Right ventricle myocardium inferior (tissue), 1 donor: ENCODE measurements around the gene SLC25A43. TPM values are rescaled to one million over a fixed set of nuclear protein-coding genes. Genes with fewer than 3 reads are reported as not detected.
"Not testable (repeated sequence)": the region's sequence is repeated elsewhere in the genome, so short reads cannot be mapped to it uniquely, and the experiment has no call there.

Experiments
- ATAC-seq: fragments of 200-7000 bp; cut with Tn5 transposase; one replicate; pipeline ENCODE4 v1.9.1; 2020; ENCODE audit warnings: mild to moderate bottlenecking, moderate library complexity
- DNase-seq: peaks from one replicate; pipeline ENCODE4 v3.0.0; 2021; ENCODE audit errors: missing footprints
- intact Hi-C: fragments of 100-400 bp; cut with DNase I; formaldehyde crosslinking; loops from one replicate; pipeline ENCODE4 v1.11.0; 2022
- long read RNA-seq: library from polyadenylated mRNA; unstranded; transcript quantifications from one replicate; pipeline ENCODE4 v2.0.0, GENCODE V29; 2021
- total RNA-seq: library from RNA; stranded (reverse); fragmentation: NEBNext Ultra II Directional; extraction: Animal tissue kit (Norgen Biotek cat#: 25700); gene quantifications from one replicate; pipeline ENCODE4 v1.2.1, GENCODE V29; 2021
- donor health status: DM: no; HTN: yes; CAD: no; lungs with severe emphysema.

SLC25A43 gene
- 2.2 TPM for total RNA-seq
- long read RNA-seq, partial matches to known transcripts: 1 of 2 reads
- long read RNA-seq, other reads (novel, unspliced or antisense): 0 of 2 reads

DNA sequence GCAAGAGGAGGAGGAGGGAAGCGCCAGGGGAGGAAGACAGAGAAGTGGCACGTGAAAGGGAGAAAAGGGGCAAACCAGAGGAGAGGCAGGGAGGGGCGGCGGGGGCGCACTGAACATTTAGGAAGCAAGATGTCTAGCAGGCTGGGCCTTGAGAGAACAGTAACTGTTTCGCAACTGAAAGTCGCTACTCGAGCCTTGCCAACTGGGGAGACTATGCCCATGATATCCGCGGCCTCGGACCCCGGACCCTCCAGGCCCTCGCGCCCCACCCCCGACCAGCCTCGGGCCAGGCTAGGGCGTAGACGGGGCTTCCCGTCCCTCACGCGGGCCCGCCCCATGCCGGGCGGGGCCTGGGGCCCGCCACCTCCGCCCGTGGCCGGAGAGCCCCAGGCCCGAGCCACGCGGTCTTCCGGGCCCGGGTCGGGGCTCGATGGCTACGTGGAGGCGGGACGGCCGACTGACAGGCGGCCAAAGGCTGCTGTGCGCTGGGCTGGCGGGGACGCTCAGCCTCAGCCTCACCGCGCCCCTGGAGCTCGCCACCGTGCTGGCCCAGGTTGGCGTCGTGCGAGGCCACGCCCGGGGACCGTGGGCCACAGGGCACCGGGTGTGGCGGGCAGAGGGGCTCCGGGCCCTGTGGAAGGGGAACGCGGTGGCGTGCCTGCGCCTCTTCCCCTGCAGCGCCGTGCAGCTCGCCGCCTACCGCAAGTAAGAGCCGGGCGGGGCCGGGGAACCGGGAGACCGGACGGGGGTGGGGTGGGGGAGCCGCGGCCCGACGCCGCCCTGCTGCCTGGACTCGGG, at the start of gene SLC25A43:
Gene SLC25A43, plus strand, starts transcription at position 363 of the 798 bp plus-strand sequence. Its CDS starts 68 bp downstream, at position 431.
- DNase-seq (peak; percentile 70), ATAC-seq (peak; percentile 93)
- intact Hi-C loops: no loop called here

DNA sequence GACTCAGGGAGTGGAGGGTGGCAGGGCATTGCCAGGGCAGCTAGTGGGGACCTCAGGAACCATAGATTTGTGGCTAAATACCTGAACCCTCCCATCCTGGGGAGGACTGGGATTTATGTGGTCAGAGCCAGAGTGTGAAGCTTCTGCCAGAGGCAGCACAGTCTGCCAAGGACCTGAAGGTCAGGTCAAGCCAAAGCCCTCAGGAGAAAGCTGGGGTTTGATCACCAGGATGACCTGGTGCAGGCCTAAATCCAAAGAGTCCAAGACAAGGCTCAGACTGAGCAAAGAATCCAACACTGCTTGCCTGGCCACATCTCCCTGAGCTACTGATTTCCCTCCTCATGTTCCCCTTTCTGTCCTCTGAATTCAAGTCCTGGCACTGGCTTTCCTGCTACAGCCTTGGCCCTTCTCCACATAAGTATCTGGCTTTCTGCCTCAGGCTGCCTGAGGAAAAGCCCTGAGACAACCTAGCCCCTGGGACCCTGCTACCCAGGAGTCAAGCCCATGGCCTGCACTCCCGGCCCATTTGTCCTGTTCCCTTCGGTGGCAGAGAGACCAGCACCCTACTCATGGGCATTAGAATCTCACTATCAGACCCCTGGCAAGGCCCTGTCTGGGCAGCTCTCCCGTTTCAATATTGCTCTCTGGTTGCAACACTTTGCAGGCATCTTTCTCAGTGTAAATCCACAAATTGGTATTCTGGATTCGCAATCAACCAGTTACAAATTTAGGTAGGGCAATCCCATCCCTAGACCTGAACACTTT, 39.3 kb upstream of the SLC25A43 start:
- intact Hi-C loops: no loop called here
- ATAC-seq (no peak), DNase-seq (no peak)

DNA sequence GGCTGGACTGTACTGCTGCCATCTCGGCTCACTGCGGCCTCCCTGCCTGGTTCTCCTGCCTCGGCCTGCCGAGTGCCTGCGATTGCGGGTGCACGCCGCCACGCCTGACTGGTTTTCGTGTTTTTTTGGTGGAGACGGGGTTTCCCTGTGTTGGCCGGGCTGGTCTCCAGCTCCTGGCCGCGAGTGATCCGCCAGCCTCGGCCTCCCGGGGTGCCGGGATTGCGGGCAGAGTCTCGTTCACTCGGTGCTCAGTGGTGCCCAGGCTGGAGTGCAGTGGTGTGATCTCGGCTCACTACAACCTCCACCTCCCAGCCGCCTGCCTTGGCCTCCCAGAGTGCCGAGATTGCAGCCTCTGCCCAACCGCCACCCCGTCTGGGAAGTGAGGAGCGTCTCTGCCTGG, 37.7 kb upstream of the SLC25A43 start:
- ATAC-seq, DNase-seq, intact Hi-C loops: not testable (repeated sequence)

DNA sequence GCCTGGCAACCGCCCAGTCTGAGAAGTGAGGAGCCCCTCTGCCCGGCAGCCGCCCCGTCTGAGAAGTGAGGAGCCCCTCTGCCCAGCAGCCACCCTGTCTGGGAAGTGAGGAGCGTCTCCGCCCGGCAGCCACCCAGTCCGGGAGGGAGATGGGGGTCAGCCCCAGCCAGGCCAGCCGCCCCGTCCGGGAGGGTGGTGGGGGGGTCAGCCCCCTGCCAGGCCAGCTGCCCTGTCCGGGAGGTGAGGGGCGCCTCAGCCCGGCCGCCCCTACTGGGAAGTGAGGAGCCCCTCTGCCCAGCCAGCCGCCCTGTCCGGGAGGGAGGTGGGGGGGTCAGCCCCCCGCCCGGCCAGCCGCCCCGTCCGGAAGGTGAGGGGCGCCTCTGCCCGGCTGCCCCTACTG, 37.1 kb upstream of the SLC25A43 start:
- ATAC-seq, DNase-seq, intact Hi-C loops: not testable (repeated sequence)

DNA sequence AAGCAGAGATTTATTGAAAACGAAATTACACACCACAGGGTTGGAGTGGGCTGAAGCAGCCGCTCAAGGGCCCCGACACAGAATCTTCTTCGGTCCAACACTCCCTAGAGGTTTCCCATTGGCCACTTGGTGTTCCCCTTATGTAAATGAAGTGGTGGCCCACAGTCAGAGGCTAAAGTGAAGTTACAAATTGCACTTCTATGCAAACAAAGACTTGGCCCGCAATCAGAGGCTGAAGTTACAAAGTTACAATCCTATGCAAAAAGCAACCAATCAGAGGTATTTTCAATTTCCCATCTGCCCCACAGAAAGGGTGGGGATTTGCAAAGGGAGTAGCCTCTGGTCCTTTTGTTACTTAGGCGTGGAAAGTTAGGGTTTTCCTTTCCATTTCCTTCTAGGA, 35.7 kb upstream of the SLC25A43 start:
- no peak for DNase-seq
- ATAC-seq: no peak
- intact Hi-C loops: no loop called here

DNA sequence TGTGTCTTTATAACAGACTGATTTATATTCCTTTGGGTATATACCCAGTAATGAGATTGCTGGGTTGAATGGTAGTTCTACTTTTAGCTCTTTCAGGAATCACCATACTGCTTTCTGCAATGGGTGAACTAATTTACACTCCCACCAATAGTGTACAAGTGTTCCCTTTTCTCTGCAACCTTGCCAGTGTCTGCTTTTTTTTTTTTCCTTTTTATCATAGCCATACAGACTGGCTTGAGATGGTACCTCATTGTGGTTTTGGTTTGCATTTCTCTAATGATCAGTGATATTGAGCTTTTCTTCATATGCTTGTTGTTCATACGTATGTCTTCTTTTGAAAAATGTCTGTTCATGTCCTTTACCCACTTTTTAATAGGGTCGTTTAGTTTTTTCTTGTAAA, 27.3 kb upstream of the SLC25A43 start:
- ATAC-seq, DNase-seq: not testable (repeated sequence)

DNA sequence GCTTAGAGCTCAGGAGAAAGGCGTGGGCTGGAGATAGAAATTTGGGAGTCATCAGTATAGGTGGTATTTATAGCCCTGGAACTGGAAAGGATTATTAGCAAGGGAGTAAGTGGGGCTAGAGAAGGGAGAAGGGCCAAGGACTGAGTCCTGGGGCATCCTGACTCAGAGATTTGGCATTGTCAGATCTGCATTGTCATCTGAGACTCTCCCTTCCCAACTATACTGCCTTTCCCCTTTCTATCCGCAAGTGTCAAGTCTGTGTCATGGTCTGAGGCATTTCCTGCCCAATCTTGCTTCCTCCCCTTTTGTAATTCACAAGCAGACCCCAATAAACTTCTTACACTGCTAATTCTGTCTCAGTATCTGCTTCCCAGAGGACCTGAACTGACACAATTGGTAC, 24.4 kb upstream of the SLC25A43 start:
- no peak for ATAC-seq
- no peak for DNase-seq
- intact Hi-C loops: no loop called here

More for the DNA sequence above, 27.3 kb upstream of the SLC25A43 start:
- intact Hi-C loops: not testable (repeated sequence)

DNA sequence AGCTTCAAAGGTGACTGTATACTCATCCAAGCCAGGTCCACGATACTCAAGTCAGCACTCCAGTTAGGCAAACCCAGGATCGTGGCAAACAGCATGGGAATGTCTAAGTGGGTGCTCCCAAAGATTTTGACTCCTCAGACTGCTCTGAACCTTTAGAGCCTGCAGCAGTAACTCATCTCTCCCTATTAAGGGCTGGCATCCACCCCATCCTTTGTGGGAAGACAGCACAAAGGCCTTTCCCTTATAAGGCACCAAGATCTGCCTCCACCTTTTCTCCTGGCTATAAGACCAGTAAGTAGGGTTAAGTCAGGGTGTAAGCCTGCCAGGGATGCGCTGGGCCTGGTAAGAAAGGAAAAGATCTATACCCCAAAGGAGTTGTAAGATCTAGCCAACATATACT, 23.6 kb upstream of the SLC25A43 start:
- intact Hi-C loops: no loop called here
- DNase-seq (no peak), ATAC-seq (no peak)

DNA sequence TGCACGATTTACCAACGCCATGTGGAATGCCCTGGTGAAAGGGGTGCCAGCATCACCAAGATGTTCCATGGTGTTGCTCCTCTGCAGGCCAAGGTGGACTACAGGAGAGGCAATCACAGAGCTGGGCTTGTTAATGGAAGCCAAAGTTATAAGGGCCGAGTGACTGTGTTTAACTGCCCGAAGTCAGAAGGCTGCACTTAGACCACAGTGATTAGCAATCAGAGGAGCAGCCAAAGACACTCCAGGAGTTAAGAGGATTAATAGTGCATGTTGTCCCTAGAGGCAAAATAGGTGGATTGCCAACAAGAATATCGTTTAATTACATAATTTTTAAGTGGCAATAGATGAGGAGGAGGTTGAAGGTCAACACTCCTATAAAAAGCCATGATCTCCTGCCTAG, 22.8 kb upstream of the SLC25A43 start:
- ATAC-seq (no peak), DNase-seq (no peak)
- intact Hi-C loops: no loop called here

DNA sequence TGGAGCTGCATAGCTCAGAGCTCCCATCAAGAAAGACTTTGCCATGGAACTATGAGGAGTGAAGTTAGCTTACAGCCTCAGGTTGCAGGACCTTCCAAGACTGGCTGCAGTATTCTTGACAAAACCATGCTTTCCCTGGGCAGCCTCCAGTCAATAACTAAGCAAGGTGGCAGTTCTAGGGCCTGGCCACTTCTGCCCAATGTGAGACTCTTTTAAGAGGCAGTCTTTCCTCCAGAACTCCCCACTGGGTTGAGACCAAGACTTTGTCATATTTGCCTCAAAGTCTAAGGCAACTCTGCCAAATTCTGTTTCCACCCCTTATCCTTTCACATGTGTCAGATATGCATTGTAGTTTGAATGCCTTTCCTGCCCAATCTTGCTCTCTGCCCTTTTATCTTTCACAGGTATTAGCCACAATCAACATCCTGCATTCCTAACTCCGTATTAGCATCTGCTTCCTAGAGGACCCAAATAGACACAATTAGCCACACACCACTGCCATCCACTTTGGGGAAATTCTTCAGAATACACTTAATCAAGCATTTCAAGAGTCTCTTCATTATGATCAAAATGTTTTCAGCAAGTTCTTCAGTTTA, 17.7 kb upstream of the SLC25A43 start:
- DNase-seq (no peak), ATAC-seq (no peak)
- intact Hi-C loops: no loop called here

DNA sequence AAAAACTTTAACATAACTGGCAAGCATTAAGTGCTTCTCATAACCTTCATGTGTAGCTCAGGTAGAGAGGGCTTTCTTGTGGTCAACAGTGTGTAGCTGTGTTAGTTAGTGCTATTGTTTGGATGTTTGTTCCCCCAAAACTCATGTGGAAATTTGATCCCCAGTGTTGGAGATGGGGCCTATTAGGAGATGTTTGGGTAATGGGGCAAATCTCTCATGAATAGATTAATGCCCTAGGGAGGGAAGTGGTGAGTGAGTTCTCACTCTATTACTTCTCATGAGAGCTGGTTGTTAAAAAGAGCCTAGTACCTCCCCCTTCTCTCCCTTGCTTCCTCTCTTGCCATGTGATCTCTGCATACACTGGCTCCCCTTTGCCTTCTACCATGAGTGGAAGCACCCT, 16.5 kb upstream of the SLC25A43 start:
- DNase-seq (no peak), ATAC-seq (no peak)
- intact Hi-C loops: no loop called here

DNA sequence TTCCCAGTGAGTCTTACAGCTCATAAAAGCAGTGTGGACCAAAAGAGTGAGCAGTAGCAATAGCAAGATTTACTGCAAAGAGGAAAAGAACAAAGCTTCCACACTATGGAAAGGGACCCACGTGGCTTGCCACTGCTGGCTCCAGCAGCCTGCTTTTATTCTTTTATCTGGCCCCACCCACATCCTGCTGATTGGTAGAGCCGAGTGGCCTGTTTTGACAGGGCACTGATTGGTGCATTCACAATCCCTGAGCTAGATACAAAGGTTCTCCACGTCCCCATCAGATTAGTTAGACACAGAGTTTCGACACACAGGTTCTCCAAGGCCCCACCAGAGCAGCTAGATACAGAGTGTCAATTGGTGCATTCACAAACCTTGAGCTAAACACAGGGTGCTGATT, 12.5 kb upstream of the SLC25A43 start:
- intact Hi-C loops, DNase-seq, ATAC-seq: not testable (repeated sequence)

DNA sequence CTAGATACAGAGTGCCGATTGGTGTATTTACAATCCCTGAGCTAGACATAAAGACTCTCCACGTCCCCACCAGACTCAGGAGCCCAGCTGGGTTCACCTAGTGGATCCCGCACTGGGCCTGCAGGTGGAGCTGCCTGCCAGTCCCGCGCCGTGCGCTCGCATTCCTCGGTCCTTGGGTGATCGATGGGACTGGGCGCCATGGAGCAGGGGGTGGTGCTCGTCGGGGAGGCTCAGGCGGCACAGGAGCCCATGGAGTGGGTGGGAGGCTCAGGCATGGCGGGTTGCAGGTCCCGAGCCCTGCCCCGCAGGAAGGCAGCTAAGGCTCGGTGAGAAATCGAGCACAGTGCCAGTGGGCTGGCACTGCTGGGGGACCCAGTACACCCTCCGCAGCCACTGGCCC, 11.7 kb upstream of the SLC25A43 start:
- ATAC-seq, intact Hi-C loops, DNase-seq: not testable (repeated sequence)

DNA sequence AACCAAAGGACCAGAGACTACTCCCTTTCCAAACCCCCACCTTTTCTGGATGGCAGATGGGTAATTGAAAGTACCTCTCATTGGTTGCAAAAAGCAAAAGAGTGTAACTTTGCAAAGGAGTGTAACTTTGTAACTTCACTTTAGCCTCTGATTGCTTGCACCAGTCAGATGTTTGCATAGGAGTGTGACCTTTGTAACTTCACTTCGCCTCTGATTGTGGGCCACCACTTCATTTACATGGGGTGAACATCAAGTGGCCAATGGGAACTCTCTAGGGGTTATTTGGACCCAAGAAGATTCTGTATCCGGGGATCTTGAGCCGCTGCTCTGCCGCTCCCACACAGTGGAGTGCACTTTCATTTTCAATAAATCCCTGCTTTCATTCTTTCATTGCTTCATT, 9.9 kb upstream of the SLC25A43 start:
- intact Hi-C loops: no loop called here
- DNase-seq (no peak), ATAC-seq (no peak)

DNA sequence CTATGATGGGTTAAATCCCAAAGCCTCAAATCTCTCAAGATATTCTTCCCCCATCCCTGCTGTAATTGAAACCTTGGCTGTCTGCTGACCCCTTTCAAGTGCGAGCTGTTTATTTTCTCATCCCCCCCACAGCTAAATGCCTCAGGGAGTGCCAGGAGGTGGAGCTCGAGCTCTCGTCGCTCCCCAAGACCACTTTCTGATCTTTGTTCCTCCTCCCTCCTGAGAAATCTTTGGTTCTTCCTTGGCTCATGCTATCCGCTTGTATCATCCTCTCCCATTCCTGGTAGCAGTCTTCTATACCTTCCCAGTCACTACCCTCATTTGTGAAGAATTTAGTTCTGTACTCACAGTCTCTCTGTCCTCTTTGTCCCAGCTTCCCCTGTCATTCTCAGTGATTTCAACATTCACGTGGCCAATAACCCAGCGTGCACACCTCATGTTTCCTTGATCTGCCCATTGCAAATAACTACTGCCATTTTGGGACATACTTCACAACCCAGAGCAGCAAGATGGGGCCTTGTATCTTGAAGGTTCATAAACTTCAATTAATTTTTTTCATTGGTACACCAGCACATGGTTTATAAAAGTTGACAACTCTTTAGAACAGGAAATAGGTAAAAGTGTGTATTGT, 9.2 kb upstream of the SLC25A43 start:
- intact Hi-C loops: no loop called here
- no peak for DNase-seq
- no peak for ATAC-seq

DNA sequence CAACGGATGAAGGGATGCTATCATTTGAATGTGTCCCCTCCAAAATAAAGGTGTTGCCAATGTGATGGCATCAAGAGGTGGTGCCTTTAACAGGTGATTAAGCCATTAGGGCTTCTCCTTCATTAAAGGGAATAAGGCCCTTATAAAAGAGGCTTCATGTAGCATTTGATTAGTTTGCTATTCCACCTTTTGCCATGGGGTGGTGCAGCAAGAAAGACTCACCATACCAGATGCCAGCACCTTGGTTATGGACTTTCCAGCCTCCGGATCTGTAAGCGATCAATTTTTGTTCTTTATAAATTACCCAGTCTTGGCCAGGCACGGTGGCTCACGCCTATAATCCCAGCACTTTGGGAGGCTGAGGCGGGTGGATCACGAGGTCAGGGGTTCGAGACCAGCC, 7.9 kb upstream of the SLC25A43 start:
- intact Hi-C loops: no loop called here
- ATAC-seq: no peak
- DNase-seq: no peak

DNA sequence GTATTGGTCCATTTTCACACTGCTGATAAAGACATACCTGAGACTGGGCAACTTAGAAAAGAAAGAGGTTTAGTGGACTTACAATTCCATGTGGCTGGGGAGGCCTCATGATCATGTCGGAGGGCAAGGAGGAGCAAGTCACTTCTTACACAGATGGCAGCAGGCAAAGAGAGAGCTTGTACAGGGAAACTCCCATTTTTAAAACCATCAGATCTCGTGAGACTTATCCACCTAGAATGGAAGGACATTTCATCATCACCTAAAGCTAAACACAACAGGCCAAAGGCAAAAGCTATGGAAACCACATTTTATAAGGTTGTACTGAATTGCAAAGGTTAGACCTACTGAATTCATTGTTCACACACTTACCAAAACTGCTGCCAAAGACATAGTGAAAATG, 6.0 kb upstream of the SLC25A43 start:
- intact Hi-C loops: no loop called here
- ATAC-seq: no peak
- no peak for DNase-seq

DNA sequence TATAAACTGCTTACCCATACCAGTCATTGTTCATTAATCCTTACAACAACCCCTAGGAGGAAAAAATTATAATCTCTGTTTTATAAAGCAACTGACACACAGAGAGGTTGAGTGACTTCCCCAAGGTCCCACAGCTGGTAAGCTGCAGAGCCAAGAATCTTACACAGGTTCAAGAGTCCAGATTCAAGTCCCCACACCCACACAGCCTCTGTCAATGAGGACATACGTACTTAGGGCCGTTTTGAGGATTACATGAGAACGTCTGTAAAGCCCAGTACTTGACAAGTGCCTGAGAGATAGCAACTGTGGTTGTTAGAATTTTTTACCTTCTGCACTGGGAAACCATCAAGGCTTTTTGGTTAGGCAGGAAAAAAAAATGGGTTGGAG, 556 bp upstream of the SLC25A43 start:
- ATAC-seq: no peak

DNA sequence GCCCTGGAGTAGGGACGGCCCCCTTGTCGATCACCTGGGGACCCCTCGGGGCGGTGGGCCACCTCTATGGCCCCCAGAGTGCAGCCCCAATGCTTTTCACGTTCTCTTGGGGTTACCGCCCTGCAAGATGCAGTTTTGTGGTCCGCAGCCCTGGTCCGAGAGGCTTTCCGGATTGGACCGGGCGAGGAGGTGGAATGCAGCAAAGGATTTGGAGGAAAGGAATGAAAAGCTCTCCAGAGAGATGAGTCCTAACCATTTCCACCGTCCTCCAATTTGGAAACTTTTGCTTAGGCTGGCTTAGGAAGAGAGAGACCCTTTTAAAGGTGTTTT, 601 bp downstream of the SLC25A43 start:
- DNase-seq (no peak), ATAC-seq (peak; percentile 42)
- intact Hi-C loops: no loop called here

More for the DNA sequence above, 556 bp upstream of the SLC25A43 start:
- intact Hi-C loops: no loop called here
- DNase-seq: no peak
